ENCODE measurements around the gene PLAC1. TPM values are rescaled to one million over a fixed set of nuclear protein-coding genes. Genes with fewer than 3 reads are reported as not detected.

PLAC1 gene
- total and polyA plus RNA-seq, 2 of the 4 experiments (the other 2 are of a cell fraction): 0.36 to 0.74 TPM

DNA sequence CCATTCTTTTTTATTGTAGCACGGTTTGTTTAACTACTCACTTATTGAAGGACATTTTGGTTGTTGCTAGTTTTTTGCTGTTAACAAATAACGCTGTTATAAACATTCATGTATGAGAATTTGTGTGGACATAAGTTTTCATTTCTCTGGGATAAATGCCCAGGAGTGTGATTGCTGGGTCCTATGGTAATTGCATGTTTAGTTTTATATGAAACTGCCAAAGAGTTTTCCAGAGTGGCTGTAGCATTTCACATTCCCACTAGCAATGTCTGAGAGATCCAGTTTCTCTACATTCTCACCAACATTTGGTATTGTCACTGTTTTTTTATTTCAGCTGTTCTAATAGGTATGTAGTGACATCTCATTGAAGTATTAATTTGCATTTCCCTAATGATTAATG lies 66.8 kb downstream of the PLAC1 start:
- Histone ChIP-seq H2BK5ac (ENCODE audit: low read depth, low read length, poor library complexity, severe bottlenecking) (no peak overlapping the region), H3K18ac (ENCODE audit: low read depth, low read length) (no peak overlapping the region), H3K4me1 (ENCODE audit: control insufficient read depth, insufficient read depth, low read length) (no peaks in the 10 kb centered on the region), H3K27ac (ENCODE audit: insufficient read depth, low read length) (no peak overlapping the region), H3K56ac (ENCODE audit: extremely low read depth, insufficient read depth, low read length) (no peak overlapping the region), H2BK15ac (ENCODE audit: low read depth, low read length) (no peak overlapping the region), H2AFZ (replicated peaks; ENCODE audit: low read length, poor library complexity) (no peak overlapping the region), H2BK20ac (ENCODE audit: low read depth, low read length) (no peak overlapping the region), H3K4ac (ENCODE audit: low read depth, low read length) (no peak overlapping the region), H4K8ac (ENCODE audit: low read depth in 2 of 2, low read length in 2 of 2) (no peak overlapping the region), H3K9me3 (ENCODE audit: control insufficient read depth, insufficient read depth, low read length) (no peaks in the 10 kb centered on the region), H3K9me1 (ENCODE audit: insufficient read depth, low read length) (no peaks in the 10 kb centered on the region), H4K20me1 (ENCODE audit: insufficient read depth, low read length) (no peaks in the 10 kb centered on the region), H3K9ac (ENCODE audit: low read depth, low read length) (no peak overlapping the region), H2BK120ac (ENCODE audit: low read depth, low read length) (no peak overlapping the region), H3K36me3 (ENCODE audit: control insufficient read depth, insufficient read depth, low read length) (no peaks in the 10 kb centered on the region), H3K79me1 (ENCODE audit: low read depth in 1 of 2, low read length in 2 of 2) (no peaks in the 10 kb centered on the region), H3K4me2 (ENCODE audit: low read depth, low read length) (no peak overlapping the region), H2AK5ac (ENCODE audit: low read depth, low read length) (no peak overlapping the region), H3K27me3 (ENCODE audit: control insufficient read depth, insufficient read depth, low read length) (no peaks in the 10 kb centered on the region), H2AK9ac (replicated peaks; ENCODE audit: low read depth, low read length, poor library complexity) (no peak overlapping the region), H3K14ac (replicated peaks; ENCODE audit: low read depth, low read length) (no peak overlapping the region), H4K91ac (ENCODE audit: insufficient read depth, low read depth, low read length) (no peak overlapping the region), H3K23ac (ENCODE audit: low read depth, low read length) (no peak overlapping the region), H4K5ac (ENCODE audit: low read depth, low read length) (no peak overlapping the region), H3K4me3 (ENCODE audit: insufficient read depth, low read depth, low read length) (no peak overlapping the region)
- DNase-seq: no peak
- CTCF ChIA-PET: no interaction called here
- POLR2A ChIA-PET (ENCODE audit: unreplicated experiment): no interaction called here
- no CpG with 5 or more reads among the region's 2 CpGs for WGBS, 2 experiments (ENCODE audit: extremely low coverage in 2 of 2, insufficient read length in 1 of 2)
- in situ Hi-C loops (cut with MboI; ENCODE audit: low sequenced_read_pairs): no loop called here
- intact Hi-C loops (cut with micrococcal nuclease): no loop called here
- no peak for ATAC-seq (ENCODE audit: low read depth)
- TF ChIP-seq, protein P1, sequence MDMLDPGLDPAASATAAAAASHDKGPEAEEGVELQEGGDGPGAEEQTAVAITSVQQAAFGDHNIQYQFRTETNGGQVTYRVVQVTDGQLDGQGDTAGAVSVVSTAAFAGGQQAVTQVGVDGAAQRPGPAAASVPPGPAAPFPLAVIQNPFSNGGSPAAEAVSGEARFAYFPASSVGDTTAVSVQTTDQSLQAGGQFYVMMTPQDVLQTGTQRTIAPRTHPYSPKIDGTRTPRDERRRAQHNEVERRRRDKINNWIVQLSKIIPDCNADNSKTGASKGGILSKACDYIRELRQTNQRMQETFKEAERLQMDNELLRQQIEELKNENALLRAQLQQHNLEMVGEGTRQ (IDR thresholded peaks at IDR 0.05; ENCODE audit: low read depth, low read length): no peak
- TF ChIP-seq RCOR1 (IDR thresholded peaks at IDR 0.05; ENCODE audit: insufficient replicate concordance, low read length) (no peak), SMC3 (IDR thresholded peaks at IDR 0.05; ENCODE audit: low read depth, low read length) (no peak), MAZ (IDR thresholded peaks at IDR 0.05; ENCODE audit: borderline replicate concordance, low read depth, low read length) (no peak), MXI1 (IDR thresholded peaks at IDR 0.05; ENCODE audit: borderline replicate concordance, low read depth, low read length) (no peak), CHD1 (IDR thresholded peaks at IDR 0.05; ENCODE audit: low read depth, low read length) (no peak), FOS (IDR thresholded peaks at IDR 0.05; ENCODE audit: low read depth, low read length) (no peak), MAFK (IDR thresholded peaks at IDR 0.05; ENCODE audit: low read depth, low read length) (no peak), RFX5 (IDR thresholded peaks at IDR 0.05; ENCODE audit: low read depth, low read length) (no peak)
- no TSS peak for BruUV-seq (replicated peaks)
- dilution Hi-C loops (cut with HindIII; ENCODE audit: low sequenced_read_pairs, unreplicated experiment): no loop called here

All from IMR-90 (cell line).